NCI-H345 treated with DMSO at 0.1 percent for 48 hours (cell line): ENCODE data around the gene AOAH.
A peak's percentile ranks its signal among the peaks of the same experiment; 100 is the strongest.

Experiments used
- DNase-seq: peaks from one replicate; lab custom pipeline; 2025; ENCODE audit not compliant: unreplicated experiment; lab: John Stamatoyannopoulos, UW

AOAH gene

DNA sequence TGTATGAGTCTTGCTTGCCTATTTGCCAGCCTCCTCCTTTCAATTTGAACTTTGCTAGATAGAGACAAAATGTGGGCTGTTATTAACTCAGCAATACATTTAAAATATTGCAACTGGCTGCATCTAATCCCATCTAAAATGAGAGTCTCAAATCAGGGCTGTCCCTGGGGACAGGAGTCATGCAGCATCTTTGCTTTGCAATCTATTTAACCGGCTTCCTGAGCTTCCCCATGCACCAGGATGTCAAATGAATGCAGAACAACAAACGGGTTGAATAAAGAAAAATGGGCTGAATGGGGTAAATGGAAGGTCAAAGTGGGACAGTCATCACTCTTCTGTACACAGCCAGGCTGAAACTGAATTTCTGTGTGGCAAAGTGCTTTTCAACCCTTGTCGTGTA is 89.2 kb downstream of the AOAH start:
- DNase-seq: no peak

DNA sequence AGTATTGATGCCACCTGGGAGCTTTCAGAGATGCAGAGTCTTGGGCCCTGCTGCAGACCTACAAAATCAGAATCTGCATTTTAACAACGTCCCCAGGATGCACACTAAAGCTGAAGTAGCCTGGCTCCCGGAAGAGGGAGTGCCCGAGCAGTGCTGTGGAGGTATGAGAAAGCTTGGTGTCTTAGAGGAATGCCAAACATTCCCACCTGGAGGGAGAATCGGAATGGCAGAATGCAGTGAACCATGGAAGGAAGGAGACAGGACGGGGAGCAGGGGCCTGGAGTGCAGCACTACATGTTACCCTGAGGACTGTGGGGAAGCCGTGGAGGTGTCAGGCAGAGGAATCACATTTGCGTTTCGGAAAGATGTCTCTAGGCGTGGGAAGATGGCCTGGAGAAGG is 90.9 kb downstream of the AOAH start:
- no peak for DNase-seq

DNA sequence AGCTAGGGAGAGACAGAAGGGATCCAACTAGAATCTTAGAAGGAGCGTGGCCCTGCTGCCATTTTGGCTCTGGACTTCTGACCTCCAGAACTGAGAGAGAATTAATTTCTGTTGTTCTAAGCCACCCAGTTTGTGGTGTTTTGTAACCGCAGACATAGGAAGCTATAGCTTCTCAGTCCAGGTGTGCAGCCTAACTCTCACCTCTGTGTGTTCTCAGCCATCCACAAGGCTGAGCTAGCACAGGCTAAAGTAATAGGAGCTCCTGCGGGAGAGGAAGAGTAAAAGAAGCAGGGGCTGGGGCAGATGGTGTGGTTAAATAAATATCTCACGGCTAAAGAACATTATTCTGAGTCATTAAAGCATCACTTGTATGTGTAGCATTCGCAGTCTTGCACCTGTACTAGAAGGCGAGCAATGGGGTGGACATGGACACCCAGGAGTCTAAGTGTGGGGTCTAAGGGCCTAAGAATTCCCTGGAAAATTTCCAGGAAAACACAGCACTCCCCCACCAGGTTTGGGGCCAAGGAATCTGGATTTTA is 94.1 kb downstream of the AOAH start:
- DNase-seq: no peak

DNA sequence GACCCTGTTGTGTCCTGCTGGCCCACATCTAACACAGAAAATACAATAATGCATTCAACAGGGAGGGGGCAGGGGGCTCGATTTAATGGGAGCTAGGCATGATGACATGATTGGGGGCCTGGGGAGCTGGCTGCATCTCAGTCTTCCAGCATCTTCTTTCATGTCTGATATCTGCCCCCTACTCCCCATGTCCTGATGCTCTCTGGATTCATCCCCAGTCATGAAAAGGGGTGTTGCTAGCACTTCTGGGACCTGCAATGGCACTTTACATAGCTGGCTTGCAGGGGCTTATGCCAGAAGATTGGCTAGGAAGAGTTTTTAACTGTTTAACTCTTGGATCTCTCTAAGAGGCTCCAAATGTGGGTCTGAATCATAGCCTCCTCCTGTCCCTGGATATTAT is 94.9 kb downstream of the AOAH start:
- DNase-seq: no peak

DNA sequence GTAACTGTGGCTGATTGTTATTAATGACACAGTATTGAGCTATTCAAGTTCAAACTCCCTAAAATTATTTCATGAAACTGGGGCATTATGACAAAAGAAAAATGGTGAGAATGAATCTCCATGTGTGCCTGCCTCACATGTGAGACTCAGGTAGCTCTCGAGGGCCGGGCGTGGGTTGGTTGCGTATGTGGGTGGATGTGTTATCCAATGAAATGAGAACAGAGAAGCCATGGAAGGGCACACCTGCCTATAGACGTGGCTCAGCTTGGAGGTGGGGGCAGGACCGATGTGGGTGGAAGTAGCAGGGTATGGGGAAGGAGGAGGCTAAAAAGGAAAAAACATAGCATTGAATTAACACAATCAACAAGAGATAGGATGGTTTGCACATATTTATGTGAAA is 96.5 kb downstream of the AOAH start:
- DNase-seq: no peak

DNA sequence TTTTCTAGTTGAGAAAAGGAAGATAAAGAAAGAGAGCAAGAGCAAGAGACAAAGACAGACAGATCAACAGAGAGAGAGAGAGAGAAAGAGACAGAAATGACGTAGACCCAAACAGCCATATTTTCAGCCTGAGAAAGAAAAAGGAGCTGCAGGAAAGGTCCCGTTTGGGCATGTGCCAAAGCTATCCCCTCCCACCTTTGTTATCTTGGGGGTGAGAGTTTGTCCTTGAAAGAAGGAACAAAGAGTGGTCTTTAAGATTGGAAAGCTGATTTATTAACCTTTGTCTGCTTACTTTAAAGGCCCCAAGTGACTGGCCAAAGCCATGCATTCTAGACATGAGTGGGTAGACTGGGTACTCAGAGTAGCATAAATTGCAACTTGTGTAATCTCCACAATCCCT is 98.2 kb downstream of the AOAH start:
- no peak for DNase-seq

DNA sequence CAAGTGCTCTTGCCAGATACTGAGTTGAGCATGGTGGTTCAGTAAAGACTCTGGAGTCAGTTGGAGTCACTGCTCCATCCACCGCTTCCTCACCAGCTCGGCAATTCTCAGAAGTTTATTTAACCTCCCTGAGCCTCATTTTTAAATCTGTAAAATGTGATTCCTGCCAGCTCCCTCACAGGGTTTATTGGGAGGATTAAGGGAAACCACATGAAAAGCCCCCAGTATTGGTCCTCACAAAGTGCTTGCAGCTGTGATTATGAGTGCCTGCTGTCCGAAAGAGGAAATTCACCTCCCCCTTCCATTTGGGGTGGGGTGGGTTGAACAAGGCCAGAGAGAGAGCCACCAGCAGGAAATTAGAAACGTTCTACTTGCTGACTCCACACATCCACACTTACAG is 99.0 kb downstream of the AOAH start:
- DNase-seq: no peak

DNA sequence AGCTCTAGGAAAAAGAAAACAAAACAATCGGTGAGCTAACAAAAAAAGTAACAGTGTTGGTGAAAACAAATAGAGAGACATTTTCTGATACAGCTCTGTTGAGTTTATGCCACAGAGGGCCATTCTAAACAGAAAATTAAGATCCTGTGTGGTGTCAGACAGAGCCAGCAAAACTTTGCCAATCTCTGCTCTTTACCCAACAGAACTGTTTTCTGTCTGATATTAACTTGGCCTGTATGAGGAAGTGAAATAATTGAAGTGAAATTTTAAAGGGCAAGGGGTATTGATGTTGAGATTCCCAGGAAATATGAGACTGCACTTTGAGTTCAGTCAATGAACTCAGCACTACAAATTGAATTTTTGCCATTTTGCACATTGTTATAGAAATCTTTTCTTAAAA is 101.0 kb downstream of the AOAH start:
- no peak for DNase-seq

DNA sequence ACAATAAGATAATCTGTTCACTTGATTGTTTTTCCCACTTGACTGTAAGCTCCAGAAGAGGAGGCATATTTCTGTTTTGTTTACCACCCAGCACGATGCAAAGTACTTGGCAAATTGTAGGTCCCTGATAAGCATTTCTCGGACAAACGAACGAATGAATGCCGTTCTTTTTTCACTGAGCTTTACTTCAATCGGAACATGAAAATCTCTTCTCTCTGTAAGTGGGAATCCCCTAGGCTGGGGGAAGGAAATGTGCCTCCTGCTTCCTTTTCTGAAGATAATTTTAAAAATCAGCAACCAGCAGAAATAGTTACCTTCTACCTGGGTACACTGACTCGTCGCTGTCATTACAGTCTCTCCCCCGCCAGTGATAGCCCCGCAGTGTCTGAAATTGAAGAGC is 102.9 kb downstream of the AOAH start:
- DNase-seq: no peak

DNA sequence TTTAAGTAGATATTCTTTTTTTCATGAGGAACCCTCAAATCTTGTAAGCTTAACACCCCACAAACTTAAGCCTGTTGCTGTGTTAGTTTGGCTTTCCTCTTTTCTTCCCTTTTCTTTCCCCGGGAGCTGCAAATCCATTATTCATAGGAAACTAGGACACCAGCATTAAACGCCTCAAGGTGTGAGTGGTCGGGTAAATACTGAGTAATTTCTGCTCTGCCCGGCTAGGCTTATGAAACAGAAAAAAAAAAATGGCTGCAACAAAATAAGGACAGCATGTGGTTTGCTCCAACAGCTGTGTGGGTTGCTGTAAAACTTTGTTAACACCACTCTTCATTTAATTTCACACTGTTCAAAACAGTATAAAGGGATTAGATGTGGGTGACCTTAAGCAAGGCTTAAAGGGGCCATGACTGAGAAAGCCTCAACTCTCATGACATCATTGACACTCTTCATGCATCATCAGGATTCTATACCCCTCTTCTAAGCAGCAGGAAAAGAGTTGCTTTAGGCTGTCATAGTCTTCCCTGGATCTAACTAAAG is 104.1 kb downstream of the AOAH start:
- peak; percentile 54 for DNase-seq

DNA sequence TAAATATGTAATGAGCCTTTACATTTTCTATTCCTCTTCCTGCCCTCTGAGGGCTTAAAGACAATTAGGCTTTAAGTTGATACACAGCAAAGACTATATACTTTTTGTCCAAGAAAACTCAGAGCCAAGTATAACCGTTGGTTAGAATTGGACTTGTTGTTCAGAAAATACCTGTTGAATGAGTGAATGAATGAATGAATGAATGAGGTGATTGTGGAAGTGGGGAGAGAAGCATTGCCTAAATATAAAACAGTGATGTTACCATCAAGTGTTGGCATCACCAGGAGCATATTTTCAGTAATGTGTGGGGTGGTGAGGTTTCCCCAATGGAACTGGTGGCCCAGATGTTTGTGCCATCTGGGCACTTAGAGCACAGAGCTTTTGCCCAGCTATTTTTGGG is 106.9 kb downstream of the AOAH start:
- no peak for DNase-seq

DNA sequence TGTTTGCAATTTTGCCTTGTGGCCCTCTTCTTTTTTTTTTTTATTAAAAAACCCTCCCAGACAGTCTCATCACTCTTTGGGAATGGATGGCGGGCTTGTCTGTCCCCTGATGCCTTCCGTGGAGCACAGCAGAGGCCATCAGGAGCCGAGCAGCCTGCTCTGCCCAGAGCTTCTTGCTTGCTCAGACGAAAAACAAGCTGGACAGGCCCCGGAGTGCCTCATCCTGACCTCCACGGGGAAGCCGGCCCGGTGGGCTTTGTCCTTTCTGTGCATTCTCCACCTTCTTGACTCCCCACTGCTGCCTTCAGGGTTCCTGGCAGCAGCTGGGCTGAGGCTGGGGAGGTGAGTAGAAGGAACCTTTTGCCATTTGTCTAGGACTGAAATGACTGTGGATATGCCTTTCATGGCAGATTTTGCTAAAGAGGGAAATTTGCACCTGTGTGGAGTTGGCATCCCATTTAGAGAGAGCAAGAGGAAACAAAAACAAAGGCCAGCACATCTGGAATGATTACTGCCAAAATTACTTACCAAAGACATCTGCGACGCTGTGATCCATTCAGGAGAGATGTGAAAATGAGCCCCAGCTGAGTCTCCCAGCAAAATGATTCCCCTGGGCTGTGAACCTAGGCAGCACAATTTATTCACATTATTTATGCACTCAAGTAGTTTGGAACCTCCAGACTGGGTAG is 108.3 kb downstream of the AOAH start:
- DNase-seq: peak; percentile 85

DNA sequence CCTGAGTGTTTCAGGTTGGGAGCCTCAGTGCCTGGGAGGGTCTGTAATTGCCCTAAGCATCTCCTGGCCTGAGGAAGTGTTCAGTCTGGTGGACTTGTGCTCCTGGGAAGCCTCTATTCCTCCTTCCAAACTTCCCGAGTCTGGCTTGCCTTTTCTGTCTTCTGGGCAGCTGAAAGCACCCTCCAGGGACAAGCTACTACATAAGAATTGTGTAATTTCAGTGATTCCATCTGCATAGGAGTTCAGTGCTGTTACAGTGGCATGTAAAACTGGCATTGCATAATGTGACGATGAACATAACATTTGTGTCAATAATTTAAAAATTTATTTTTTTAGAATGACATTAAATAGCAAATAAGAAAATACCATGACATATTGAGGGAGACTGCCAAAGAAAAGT is 109.3 kb downstream of the AOAH start:
- DNase-seq: no peak

DNA sequence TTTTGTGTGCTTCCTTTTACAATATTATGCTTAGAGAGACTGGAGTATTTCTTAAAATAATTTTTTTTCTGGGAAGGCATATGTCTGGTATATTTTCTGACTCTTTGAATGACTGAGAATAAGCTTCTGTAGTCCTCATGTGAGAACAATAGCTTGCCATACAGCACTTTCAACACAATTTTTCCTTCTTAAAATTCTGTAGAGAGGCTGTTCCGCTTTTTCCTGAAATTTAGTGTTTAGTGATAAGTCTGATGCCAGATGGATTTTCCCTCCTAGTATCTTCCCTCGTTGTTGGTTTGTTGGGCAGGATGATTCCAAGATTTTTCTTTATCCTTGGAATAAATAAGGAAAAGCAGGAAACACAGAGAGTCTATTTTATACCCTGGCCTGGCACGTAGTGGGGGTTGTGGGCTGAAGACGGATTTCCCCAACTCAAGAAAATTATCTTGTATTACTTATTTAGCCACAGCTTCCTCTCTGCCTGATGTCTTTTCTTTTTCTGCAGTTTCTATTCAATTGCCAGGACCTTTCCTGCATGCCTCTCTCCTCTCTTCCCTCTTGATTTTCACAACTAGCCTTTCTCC is 111.2 kb downstream of the AOAH start:
- DNase-seq: no peak

DNA sequence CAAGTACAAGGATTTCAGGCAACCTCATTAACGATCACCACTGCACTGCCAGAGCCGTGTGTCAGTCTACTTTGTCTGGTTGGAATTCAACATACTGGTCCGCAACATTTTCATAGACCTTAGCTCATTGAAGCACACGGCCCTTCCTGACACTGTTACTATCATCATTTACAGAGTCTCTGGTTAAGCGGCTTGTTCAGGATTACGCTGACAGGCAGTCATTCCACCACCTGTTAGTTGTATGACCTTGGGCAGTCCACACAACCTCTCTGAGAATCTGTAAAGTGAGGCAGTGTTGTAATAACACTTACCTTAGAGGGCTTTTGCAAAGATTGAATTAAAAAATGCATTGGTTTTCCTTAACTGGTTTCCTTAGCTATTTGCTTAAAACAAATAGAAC is 112.6 kb downstream of the AOAH start:
- DNase-seq: no peak

DNA sequence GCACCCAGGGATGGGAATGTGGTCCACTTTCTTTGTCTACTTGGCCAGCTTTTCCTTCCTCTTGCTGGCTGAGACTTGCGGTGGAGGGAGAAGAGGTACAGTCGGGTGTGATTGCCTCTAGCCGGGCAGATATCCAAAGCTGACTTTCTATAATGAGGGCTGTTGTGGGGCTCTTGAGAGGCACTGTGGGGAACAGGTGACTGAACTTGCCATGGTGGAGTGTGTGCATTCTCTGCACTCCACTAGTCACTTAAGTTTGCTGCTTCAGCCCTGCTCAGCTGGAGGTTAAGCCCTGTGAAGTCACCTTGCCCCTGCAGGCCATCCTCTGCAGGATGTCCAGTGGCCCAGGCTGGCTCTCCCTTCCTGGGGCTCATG is 116.6 kb downstream of the AOAH start:
- peak; percentile 66 for DNase-seq

DNA sequence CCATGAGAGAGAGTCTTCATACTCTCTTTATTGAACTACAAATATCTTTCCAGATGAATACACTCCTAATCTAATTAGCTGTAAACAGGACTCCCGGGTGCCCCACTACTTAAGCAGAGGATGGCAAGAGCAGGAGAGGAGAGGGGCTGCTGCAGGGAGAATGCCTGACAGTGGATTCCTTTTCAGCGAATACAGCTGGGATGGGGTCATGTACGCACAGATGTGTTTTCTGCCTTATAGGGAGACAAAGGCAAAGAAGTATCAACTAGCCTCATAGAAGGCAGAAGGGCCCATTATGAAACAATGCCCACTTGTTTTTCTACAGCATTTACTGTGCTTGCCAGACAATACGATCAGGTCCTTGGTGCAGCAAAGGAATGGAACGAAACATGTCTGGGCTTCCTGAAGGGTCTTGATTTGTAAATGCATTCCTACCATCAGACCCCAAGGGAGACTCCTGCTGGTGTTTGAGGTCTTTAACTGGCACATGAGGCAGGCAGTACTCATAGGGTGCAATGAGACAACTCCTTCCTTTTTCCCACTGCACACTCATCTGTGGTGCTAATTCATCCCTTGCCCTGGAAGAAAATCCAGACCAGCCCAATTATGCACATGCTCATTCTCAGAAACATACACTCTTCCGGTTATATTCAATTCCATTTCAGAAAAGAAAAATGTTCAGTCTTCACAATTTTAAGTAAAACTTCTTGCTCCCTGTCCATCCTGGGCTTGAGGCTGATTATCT is 117.1 kb downstream of the AOAH start:
- peak; percentile 67 for DNase-seq

DNA sequence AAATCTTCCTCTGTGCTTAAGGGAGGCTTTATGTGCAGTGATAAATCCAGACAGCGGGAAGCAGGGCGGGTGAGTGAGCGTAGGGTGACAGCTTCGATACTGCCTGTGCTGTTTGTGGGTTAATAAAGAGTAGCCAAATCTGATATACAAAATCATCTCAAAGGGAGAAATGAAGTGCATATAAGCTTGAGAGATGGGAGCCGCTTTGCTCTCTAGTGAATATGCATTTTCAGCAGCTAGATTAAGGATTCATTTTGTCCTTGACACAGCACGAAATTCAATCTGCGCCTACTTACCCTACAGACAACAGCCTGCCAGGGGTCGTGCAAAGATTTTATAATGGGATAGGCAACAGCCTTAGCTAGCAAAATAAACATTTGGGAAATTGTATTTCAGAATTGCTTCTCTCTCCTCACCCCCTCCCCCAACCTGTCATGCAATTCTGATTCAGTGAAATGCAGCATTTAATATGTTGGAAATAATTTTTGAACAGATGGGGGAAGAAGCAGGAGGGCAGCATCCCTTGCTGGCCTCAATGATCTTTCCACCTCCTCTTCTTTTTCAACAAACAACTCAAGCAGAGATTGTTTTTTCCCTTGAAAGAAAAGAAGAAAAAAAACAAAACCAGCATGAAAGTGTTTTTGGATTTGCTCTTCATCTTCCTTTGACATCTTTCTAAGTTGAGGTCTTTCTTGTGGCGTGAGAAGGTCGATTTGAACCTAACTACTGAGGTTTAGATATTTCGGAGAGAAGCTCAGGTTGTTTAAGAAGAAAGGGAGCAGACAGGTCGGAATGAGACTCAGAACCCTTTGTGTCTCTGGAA is 117.9 kb downstream of the AOAH start:
- no peak for DNase-seq

DNA sequence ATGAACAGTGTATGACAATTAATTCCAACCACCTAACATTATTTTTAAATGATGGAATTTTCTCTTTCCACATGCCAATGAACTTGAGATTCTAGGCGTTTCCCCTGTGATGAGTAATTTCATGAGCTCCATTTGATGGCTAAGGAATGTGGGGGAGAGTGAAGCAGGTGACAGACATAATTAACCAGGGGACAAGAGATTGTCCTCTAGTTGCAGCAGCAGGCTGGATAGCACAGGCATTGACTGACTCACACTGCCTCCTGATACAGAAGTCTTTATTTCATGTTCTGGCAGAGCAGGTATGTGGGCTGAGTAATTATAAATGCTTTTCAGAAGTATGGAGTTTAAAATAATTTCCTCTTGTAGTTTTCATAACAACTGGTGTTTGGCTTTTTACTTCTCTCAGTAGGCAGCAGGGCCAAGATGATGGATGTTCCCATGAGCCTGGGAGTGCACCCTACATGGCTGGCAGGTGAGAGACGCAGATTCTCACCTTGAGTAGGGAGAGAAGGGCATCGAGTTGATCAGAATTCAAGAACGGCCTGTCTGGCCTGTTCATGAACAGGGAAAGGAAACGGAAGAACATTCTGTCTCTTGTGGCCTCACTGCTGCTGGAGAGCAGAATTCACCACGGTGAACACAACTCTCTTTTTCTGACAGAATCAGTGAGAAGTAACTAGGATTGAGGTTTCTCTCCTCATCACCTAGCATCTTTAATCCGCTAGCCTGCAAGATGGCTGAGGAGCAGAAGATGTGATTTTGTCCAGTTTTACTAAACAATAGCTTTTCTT is 118.8 kb downstream of the AOAH start:
- no peak for DNase-seq

DNA sequence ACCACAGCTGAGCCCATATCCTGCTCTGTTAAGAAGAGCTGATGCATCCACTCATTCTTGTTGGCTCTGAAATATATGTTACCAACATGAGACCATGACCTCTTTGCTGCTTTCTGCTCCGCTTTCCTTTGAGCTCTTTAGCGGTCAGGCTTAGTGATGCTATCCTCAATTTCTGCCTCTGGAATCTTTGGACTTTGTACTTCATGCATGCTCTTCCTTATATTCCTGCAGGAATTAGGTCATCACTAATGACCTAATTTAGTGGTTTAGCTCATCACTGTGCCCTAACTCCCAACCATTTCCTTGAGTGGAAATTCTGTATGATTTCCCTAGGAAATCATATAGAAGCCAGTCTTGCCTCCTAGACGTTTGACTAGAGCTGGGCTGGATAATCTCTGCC is 119.5 kb downstream of the AOAH start:
- no peak for DNase-seq
